ENCODE results near the gene PTPRE. TPM values are rescaled to one million over a fixed set of nuclear protein-coding genes. Genes with fewer than 3 reads are reported as not detected.

PTPRE gene
- total RNA-seq, result 1.2 and 2.9 TPM in 2 replicates

GRCh38 chr10:127906548-127907377 lies at the start of gene PTPRE:
Gene PTPRE (plus strand): TSS chr10:127907103. CDS start chr10:128040882, 133,779 bp downstream.

GRCh38 chr10:127892743-127893142 lies 14.2 kb upstream of the PTPRE start, which contains the start of gene CLRN3:
Gene CLRN3 (minus strand): TSS chr10:127892941. CDS start chr10:127892784, 157 bp downstream.

DNA sequence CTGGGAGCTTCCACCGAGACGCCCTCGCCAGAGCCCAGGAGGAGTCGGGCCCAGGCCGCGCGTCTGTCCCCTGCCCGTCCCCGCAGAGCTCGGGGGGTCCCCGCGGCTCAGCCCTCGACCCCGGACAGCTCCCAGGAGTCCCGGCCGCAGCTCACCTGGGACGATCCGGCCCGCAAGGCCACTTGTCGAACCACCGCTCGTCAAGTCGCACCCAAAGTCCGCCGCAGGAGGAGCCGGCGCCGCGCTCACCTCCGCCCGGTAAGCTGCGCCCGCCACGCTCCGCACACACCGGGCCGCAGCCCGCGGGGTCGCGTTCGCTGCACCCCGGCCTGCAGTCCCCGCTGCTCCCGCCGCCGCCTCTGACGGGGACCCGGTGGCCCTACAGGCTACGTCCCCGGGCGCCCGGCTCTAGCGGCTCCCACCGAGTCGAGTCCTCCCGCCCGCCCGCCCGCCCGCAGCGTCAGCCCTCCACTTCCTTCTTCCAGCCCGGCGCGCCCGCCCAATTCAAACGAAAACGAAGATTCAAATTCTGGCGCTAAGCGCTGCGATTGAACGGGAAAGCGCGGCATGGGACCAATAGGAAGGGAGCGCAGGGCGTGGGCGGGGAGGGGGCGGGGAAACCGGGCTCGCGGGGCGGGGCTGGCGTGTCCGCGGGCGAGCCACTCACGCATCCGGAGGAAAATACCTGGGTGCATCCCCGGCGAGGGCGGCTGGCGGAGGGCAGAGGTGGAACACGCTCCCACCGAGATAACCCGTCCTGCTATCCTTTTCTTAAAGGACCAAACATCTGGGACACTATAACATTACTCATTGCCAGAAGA lies 219.3 kb downstream of the PTPRE start, which contains the start of gene MKI67:
Gene MKI67 (minus strand): TSS at position 480 of the 821 bp plus-strand sequence. CDS start 756 bp downstream, outside the sequence.

Other genes with a start within 250 kb of the PTPRE start
- not detected in 2 replicates for gene FOXI2, start 169.9 kb upstream of the PTPRE start, total RNA-seq
- not detected in 2 replicates for gene CLRN3, start 14.2 kb upstream of the PTPRE start, total RNA-seq
- gene MKI67, start 219.3 kb downstream of the PTPRE start, total RNA-seq, result 27.2 and 43.2 TPM in 2 replicates